GM19193 (cell line): ENCODE data around the gene DIAPH2.

Source experiments
- POLR2A ChIP-seq: IDR thresholded peaks from 4 replicates; pipeline ENCODE4 v1.6.1; 2011; ENCODE audit not compliant: insufficient read depth, insufficient read length; ENCODE audit errors: extremely low read depth

DIAPH2 gene

DNA sequence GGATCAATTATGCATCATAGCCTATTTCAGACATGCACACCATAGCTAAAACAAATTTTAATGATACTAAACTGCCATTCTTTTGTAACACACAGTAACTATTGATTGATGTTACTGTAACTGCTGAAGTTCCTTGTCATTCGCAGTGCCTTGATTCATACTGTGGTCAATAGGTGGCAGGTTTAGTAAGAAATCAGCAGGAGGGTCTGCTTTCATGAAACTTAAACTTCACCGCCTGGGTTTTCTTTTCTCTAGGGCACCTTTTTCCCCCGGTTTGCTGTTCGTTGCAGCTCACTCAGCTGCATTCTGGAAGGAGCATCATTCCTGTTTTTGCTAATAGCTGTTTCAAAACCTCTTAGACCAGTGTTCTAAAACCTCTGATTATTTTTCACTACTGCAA, 287.2 kb downstream of the DIAPH2 start:
- TF ChIP-seq POLR2A, result no peak

DNA sequence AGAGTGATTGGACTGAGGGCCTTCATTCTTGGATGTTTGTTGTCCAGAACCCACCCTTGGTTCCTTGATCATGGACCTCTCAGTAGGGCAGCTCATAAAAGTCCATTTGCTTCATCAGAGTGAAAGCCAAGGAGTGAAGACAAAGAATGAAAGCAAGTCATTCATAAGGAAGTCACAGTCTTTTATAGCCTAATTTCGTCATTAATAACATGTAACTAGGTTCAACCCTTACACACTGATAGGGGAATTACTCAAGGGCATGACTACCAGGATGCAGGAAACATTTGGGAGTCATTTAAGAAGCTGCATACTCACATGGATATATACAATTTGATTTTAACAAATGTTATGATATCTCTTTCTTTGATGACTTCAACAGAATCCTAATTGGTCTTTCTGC, 294.3 kb downstream of the DIAPH2 start:
- TF ChIP-seq POLR2A, result no peak

DNA sequence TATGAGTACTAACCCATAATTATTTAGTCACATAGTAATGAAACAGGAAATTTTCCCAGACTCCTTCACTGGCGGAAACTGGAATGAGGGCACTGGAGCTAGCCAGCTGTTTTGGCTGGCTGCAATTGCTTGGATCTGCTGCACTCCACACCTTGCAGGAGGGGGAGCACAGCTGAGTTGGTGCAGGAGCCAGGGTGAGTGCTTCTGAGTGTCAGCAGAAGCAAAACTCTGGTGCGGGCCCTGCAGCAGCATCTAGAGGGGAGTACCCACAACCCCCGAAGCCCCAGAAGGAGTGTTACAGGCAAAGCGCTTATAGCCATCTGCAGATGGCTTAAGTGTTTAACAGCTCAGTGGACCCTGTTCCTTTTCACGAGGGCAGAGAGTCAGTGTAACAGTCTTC, 295.1 kb downstream of the DIAPH2 start:
- TF ChIP-seq POLR2A, result no peak

DNA sequence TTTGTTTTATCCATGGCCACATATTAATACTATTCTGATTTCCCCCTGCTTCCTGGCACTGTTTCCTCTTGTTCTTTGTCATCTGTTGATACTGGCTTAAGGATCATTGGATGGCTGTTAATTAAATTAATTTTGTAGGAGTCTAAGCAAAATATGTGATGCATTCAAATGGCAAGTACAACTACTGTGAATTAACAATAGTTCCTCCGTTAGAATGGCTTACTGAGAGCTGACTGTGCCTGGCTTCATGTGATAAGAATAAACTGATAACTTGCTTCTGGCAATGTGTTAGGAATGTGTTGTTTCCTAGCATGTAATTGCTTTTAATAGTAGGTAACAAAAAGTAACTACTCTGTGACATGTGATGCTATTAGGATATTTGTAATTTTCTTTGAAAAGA, 297.5 kb downstream of the DIAPH2 start:
- TF ChIP-seq POLR2A, result no peak

DNA sequence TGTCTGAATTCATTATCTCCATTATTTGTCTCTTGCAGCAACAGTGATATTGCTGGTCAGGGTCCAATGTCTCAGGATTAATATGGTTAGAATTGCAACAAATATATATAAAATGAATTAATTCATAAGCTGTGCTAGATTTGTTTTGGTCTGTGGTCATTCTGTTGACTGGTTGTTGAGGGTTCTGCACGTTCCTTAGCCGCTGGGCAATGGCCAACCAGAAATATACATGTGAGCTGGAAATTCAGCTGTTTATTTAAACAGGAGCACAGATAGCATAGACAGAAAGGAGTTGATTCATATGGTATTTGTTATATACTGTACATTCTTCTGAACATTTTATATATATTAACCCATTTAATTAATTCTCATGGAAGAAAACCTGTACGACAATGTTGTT, 299.9 kb downstream of the DIAPH2 start:
- TF ChIP-seq POLR2A, result no peak

DNA sequence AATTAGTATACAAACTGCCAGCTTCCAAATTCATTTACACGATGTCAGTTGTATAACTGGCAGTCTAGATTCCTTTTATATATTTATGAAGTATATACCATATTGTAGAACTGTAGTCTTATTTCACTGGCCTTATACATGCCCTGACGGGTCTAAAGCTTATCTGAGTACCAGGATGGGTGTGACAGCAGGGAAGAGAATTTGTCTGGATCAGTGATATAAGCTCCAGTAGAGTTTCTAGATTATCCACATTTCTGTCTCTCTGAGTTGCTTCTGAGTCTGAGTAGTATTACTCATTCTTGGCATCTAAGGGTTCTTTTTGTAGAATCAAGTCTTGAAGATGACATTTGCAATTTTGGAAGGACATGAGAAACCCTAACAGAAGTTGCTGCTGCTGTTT, 300.4 kb downstream of the DIAPH2 start:
- no peak for TF ChIP-seq POLR2A

DNA sequence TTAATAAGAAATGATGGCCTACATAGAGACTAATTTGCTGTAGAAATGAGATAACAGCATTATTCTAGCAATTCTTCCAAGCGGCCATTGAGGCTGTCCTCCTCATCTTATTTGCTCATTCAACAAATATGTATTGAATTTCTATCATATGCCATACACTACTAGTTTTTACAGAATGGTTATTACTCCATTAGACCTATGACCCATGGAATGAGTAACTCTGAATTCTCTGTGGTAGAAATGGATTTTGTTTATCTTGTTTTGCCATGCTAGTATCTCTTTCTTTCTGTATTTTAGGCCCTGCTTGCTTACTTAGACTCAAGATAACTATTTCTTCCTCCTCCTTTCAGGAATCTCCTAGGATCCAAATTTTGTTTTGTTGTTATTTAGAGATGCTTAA, 302.6 kb downstream of the DIAPH2 start:
- TF ChIP-seq POLR2A, result no peak

DNA sequence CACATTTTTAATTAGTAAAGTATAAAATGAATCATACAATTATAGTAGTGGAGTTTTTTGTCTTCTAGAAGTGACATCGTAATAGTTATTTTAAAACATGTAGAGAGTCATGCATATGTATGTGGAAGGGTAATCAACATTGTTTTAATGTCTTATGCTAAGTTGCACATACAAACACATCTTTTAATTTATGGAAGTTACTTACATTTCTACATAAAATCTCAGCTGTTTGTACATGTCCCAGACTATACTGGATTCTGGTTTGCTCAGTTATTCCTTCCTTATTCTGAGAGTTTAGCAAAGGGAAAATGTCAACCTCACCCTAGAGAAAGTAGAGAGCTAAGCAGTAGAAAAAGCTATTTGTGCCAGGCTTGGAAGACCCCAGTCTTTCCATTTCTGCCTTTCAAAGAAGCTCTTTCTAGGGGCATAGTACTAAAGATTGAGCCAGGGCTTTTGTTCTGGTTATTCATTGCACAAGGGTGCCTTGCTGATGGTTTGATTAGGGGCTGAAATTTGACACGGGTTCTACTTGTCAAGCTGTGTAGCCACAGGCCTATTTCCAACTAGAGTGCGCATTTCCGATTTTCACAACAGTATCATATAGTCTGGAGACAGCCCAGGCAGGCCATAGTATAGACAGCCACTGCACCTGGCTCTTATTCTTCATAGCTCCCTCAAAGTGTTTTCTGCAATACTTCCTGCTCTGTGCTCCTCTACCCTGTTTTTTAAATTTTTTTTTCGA, 305.4 kb downstream of the DIAPH2 start:
- no peak for TF ChIP-seq POLR2A

DNA sequence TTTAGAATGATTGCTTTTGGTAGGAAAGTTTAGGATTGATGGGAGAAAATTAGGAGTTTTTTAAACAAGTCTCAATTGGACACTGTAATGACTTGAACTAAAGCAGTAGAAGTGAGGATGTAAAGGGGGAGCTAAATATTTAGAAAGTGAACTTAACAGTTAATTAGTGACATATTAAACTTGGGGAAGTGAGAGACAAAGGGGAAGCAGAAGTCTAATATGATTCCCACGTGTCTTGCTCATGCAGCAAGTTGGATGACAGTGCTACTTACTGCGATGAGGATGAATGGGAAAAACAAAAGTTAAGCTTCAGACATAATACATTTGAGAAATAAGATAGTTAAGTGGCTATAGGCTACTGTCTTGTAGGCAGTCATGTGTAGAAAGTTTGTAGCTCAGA, 309.5 kb downstream of the DIAPH2 start:
- TF ChIP-seq POLR2A, result no peak

DNA sequence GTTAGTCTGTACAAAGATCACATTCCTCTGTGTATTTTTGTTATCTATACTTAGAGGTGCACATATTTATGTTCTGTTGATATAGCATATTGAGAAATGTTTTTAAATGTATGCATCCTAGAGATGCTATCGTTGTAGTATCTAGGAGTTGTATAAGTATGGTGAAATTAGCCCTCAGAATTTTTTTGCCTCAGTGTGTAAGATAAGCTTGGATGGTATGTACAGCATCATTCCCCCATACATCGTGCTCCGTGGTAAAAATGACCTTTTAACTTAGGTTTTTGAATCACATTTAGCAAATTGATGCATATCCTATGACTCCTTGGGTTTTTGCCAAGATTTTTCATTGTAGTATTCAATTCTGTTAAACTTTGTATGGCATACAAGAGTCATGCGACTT, 312.6 kb downstream of the DIAPH2 start:
- TF ChIP-seq POLR2A, result no peak

DNA sequence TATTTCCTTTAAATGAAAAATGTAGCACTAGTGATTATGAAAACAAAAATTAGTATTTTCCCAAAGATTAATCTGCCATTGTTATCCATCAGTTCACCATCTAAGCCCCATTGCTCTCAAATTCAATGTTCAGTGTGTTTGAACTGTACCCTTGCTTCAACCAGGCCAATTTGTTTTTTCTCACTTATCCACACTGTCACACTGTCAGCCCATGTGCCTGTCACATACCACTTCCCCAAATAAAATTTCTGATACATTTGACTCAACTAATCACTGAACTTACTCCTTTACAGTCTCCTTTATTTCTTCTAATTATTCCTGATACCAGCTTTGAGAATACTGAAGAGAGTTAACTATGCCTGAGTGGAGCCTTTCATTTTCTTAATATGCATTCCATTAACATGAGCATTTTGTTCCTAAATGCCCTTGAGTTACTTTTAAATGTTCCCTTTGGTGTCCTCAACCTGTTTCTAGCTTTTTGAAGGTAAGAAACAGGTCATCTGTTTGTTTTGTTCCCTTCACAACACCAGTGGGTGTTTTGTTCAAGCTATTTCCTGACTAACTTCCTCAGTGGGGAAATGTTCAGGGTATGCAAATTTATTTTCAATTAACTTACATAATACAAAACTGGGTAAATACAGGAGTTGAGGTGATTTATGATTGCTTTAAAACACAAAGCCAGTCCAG, 316.2 kb downstream of the DIAPH2 start:
- no peak for TF ChIP-seq POLR2A

DNA sequence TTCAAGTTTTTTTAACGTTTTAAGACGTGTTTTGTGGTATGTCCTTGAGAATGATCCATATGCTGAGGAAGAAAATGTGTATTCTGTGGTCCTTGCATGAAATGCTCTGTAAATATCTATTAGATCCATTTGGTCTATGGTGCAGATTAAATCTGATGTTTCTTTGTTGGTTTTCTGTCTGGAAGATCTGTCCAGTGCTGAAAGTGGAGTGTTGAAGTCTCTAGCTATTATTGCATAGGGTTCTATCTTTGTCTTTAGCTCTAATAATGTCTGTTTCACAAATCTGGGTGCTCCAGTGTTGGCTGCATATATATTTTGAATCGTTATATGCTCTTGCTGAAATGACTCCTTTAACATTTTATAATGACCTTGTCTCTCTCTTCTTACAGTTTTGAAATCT, 321.5 kb downstream of the DIAPH2 start:
- no peak for TF ChIP-seq POLR2A

DNA sequence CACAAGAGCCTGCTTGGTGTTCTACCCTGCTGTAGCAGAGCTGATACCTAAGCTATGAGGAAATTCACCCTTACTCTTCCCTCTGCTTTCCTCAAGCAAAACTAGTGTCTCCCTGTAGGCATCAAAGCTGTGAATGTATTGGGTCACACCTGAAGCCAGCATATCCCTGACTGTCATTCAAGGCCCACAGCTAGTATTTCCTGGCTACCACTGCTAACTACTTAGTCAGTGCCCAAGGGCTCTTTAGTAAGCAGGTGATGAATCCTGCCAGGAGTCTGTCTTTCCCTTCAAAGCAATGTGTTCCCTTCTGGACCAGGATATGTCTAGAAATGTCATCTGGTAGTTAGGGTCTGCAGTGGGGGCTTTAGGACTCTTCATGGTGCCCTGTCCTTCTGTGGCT, 324.7 kb downstream of the DIAPH2 start:
- TF ChIP-seq POLR2A, result no peak

DNA sequence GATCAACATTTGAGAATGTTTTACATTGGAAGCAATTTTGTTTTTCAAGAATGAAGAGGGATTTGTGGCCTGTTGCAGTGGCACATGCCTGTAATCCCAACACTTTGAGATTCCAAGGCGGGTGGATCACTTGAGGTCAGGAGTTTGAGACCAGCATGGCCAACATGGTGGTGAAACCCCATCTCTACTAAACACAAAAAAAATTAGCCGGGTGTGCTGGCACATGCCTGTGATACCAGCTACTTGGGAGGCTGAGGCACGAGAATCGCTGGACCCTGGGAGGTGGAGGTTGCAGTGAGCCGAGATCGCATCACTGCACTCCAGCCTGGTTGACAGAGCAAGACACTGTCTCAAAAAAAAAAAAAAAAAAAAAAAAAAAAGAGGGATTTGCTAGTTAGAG, 326.9 kb downstream of the DIAPH2 start:
- TF ChIP-seq POLR2A, result no peak

DNA sequence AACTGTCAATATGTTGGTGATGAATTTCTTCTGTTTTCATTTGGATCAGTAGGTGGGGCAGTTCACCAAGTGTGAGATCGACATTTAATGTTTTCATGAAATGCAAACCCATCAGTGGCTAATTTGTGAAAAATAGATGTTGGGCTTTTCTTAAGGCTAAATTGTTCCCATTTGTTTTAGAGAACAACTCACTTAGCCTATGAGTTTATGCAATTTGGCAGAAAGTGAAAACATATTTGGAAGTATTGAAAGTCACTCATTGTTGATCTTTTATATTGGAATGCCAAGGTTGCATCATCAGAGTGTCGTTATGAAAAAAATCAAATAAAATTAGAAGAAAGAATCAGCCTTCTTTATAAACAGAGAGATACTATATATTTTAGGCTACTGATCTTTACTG, 331.5 kb downstream of the DIAPH2 start:
- TF ChIP-seq POLR2A, result no peak

DNA sequence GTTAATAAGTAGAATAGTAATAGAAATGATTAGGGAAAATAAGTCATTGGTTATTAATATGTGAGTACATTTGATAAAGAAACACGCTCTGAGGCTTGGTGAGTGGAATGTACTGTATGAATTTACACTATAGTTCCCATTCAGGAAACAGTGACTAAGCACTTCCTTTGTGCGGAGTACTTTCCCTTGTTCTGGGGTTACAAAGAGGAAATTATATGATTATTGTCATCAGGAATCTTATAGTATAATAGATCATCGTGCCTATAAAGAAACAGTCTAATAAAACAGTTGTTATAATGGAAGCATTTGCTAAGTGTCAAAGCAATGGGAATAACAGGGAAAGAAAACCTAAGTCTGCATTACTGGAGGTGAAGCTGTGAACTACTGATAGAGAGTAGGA, 337.0 kb downstream of the DIAPH2 start:
- no peak for TF ChIP-seq POLR2A
